ENCODE data around the gene ATXN7.

The ATXN7 gene

DNA sequence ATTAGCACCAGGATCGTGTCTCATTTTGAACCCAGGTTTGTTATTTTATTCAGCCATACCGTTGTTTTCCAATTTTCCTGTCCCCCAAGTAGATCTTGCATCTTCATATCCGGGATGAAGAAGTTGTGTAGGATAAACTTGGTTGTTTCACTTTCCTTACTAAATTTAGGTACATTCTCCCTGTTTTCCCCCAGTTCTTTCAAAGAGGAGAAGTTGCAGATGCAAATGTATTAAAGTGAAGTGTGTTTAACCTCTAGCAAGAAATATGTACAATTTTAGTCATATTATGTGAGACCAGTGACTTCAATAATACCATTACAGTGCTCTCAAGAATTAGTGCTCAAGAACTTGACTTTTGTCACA lies 1.3 kb downstream of the ATXN7 start:
- no peak for DNase-seq (ENCODE audit: low read depth)

DNA sequence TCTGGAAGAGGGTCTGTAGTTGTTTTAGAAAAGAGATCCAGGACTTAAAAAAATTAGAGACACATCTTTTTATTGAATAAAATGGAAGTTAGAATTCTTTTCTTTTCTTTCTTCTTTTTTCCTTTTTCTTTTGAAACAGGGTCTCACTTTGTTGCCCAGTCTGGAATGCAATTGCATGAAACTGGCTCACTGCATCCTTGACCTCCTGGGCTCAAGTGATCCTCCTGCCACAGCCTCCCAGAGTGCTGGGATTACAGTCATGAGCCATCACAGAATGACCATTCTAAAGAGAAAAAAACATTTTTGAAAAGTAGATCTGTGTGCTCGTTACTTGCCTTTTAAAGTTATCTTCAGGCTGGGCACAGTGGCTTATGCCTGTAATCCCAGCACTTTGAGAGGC lies 3.6 kb downstream of the ATXN7 start:
- no peak for DNase-seq (ENCODE audit: low read depth)

DNA sequence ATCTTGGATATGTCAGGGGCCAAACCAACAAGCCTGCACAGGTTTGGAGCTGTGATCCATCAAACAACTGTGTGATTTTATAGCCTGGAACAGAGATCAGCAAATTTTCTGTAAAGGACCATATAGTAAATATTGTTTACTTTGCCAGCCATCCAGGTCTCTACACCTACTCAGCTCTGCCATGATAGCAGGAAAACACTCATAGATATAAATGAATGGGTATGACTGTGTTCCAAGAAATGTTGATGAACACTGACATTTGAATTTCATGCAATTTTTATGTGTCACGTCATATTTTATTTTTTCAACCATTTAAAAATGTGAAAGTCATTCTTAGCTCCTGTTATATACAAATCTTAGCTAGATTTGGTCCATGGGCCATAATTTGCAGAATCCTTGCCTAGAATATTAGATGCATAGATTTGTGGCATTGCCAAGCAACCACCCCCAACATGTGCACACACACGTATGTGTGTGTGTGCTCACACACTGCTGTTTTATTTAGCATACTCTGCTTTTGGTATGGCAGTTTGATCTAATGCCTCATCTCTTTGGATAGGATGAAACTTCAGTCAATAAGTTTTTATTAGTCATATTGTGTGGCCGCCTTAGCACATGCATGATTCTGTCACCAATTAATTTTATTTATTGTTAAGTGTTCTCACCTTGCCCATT lies 6.4 kb downstream of the ATXN7 start:
- no peak for DNase-seq (ENCODE audit: low read depth)

DNA sequence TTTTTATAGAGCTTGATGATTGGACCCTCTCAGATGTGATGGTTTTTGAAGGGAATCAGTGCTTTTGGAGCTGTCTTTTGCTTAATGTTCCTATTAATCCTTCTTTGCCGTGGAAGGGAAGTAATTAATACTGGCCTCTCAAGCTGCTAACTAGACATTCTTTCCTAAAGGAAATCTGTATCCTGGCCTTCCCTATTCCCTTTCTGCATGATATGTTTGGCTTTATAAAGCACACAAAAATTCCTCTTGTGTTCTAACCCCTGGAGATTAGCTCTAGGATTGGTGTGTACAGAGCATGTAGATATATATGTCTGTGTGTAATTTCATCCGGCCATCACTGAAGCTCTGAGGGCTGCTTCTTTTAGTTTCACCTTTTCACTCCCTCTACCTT lies 6.9 kb downstream of the ATXN7 start:
- no peak for DNase-seq (ENCODE audit: low read depth)

DNA sequence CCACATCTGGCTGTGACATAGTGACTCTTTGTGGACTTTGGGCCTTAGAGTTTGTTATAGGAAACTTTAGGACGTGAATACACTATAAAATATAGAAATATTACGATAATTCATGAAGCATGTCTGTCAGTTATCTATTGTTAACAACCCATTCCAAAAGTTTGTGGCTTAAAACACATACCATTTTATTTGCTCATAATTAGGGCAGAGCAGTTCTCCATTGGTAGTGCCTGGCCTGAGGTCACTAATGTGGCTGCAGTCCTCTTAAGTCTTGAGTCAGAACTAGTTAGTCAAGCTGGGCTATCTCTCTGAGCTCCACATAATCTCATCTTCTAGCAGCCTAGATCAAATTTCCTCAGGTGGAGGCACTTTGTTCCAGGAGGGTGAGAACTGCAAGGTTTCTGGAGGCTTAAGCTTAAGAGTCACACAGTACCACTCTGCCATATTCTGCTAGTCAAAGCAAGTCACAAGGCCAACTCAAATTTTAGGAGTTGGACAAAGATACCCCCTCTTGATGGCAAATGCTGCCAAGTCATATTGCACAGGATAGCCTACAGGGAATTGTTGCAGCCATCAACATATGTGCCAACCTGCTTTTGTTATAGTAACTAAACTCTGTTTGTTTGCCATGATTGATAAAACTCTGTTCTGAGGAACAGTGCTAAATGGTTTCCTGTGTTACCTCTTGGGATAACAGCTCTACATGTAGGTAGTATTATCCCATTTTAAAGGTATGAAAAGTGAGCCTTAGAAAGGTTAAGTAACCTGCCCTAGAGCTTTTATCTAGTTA lies 8.7 kb downstream of the ATXN7 start:
- peak; percentile 91 for DNase-seq (ENCODE audit: low read depth)

DNA sequence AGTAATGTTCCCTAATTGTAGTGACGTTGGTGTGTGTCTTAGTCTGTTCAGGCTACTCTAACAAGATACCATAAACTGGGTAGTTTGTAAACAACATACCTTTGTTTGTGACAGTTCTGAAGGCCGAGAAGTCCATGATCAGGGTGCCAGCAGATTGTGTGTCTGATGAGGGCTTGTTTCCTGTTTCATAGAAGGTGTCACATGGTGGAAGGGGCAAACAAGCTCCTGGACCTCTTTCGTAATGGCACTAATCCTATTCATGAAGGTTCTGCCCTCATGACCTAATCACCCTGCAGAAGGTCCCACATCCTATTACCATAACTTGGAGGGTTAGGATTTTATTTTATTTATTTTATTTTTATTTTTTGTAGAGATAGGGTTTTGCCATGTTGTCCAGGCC lies 11.1 kb downstream of the ATXN7 start:
- DNase-seq (ENCODE audit: low read depth): no peak

DNA sequence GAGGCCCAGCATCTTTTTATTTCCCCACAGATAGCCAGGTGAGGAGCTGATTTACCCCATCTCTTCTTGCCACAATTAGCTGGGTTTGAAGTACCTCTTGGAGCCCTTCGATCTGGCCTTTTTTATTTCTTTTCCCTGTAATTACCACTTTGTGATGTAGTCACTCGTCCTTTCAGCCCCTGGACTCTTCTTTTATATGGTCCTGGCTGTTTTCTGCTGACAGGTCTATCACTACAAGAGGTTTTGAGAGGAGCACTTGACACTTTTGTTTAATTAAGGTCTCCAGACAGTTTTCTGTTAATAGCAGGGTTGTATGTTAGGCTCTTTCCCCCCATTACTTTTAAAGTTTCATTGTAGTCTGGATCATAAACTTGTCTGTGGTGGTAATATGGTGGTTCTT lies 11.8 kb downstream of the ATXN7 start:
- no peak for DNase-seq (ENCODE audit: low read depth)

DNA sequence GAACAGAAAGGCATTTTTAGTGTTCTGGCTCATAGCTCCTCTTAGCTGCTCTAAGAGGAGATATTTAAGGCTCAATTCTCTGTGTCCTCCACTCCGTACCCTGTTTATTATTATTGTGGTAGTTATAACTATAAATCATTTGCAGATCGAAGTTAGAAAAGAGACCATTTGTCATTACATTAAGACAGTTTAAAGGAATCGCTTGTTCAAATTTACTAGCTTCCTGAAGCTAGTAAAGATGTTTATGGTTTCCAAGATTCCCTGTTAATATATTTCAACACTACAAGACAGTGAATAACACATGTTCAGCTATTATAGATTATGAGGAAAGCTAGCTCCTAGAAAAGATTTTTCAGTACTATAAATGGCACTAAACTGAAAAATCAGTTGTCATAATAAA lies 12.6 kb downstream of the ATXN7 start:
- no peak for DNase-seq (ENCODE audit: low read depth)

DNA sequence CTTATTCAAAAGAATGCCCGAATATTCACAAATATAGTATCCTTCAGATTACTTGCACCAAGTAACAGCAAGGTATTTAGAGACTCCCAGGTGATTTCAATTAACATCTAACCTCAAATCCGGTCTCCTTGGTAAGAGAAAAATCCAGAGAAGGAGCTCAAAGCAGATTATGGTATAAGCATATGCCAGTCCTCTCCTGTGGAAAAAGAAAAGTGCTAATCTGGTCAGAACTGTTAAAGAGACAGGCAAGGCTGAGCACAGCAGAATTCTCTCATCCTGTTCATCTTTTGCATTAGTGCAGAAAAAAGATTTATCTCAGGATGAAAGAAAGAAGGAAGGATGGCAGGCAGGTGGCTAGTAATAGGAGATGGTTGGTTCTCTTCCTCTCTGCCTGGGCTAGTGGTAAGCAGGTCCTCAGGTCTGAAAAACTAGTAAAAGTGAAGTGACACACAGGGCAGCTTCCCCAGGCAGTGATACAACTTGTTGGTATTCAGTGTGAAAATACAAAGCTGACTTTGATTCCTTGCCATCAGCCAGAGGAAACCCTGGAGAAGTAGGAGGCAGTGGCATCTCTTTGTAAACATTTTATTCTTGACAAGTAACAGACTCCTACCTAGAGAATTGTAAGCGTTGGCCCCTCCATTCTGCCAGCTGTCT lies 14.2 kb downstream of the ATXN7 start:
- DNase-seq (ENCODE audit: low read depth): peak; percentile 33

DNA sequence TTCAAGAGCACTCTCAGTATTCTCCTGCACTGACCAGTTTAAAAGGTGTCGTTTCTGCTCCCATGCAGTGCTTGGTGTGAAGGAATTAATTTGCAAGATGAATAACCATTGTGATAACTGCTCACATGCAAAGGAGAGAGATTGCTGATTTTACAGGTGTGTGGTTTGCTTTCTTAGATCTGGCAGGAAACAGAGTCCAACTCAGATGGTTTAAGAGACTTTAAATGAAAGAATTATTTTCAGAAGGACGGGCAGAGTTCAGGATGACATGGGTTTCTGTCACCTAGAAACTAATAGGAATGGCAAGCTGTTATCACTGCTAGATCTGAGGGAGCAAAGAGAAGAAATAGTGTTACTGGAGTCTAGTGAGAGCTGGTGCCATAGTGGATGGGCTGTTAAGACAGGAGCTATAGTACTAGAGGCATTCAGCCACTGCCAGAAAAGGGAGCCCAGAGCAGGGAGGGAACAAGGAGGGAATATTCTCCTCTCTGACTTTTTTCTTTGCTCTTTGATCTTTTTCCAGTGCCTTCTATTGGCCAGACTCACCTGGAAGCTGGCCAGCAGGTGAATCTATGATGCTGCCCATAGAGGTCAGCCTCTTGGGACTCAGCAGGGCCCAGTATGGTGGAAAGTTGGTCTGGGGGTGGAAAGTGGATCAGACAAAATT lies 14.9 kb downstream of the ATXN7 start:
- DNase-seq (ENCODE audit: low read depth): no peak

DNA sequence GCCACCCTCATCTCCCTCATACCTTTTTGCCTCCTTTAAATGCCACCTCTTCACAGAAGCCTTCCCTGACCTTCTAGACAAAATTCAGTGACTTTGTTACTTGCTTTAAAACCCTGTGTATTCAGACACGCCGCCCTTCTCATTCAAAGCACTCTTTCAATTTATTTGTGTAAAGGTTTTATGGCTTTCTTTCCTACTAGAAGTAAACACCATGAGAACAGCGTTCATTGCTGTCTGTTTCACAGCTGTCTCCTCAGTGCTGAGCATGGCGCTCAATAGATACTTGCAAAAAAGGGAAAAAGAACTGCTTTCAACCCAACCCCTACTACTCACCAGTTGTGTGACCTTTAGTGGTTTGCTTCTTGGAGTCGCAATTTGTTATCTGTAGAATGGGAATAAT lies 17.0 kb downstream of the ATXN7 start:
- DNase-seq (ENCODE audit: low read depth): no peak

DNA sequence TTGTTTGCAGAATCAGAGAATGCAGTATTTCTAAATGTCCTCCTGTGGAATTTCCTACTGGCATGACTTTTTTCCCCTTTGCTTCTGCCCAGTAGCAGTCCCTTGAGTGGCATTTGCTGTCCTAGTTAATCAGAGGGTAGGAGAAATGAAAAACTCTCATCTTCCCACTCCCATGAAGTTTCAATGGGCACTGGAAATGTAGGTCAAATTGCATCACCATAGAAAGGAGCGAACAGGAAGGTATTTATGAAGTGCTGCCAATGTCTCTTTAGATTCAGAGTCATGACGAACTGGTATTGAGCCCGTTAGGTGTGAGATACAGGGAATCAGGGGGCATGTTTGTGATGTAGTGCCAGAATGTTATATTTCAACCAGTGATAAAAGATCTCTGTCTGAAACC lies 23.2 kb downstream of the ATXN7 start:
- peak; percentile 52 for DNase-seq (ENCODE audit: low read depth)

DNA sequence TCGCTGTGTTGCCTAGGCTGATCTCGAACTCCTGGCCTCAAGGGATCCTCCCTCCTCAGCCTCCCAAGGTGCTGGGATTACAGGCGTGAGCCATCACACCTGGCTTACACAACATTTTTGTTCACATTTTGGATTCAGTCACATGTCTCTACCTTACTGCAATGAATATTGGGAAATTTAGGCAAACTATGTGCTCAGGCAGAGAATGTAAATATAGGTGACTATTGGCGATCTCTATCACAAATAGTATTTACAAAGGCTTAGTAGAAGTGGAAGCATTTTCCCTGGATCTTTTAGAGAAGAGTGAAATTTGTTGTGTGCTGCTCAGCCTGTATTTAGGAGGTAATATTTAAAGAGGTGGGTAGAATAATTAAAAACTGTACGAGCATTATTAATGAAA lies 27.9 kb downstream of the ATXN7 start:
- DNase-seq (ENCODE audit: low read depth): no peak

DNA sequence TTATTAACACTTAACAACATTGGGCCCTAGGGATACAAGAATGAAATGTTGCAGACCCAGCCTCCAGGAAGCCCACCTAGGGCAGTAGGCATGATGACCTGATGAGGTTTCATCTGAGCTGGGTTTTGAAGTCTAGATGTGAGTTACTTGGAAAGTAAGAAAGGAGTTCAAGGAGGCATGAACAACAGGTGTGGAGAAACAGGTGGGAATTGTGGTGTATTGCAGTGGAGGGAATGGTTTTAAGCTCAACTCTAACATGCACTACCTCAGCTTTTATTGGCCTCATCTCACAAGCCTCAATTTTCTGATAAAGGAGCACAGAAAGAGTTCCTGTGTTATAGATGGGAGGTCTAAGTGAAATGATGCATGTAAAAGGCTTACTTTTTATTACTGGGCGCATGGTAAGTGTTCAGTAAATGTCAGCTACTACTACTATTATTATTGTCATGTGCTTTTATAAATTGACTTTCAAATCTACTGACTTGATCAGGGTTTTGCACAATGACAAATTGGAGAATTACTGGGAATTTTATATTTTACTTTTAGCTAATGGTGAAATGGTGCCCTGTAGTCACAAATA lies 29.2 kb downstream of the ATXN7 start:
- no peak for DNase-seq (ENCODE audit: low read depth)

DNA sequence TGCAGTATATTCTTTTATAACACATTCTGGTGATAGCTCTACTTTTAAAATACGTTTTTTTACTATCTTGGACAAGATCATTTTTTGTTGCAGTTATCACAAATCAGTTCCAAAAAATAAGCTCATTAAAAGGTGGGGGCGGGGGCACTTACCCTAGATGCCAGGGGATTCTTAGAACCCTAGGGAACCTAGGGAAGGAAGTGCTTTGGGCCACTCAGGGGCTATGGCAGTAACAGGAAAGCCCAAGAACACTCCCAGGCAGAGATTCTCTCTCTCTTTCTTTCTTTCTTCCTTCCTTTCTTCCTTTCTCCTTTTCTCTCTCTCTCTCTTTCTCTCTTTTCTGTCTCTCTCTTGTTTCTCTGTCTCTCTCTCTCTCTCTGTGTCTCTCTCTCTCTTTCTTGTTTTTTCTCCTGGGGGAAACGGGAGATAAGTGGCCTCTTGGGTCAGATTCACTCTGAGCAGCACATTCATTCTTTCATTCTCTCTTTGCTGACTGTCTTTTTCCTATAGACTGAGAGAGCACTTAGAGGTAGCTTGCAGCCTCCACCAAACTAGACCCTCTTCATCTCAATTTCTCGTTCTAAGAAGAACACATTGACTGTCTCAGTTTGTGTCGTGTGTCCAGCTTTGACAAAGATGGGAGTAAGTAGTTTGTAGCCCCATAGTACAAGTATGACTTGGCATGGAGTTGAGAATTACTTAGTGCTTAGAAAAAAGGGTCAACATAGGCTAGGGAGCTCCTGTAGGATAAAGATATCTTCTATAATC lies 31.9 kb downstream of the ATXN7 start:
- DNase-seq (ENCODE audit: low read depth): no peak

DNA sequence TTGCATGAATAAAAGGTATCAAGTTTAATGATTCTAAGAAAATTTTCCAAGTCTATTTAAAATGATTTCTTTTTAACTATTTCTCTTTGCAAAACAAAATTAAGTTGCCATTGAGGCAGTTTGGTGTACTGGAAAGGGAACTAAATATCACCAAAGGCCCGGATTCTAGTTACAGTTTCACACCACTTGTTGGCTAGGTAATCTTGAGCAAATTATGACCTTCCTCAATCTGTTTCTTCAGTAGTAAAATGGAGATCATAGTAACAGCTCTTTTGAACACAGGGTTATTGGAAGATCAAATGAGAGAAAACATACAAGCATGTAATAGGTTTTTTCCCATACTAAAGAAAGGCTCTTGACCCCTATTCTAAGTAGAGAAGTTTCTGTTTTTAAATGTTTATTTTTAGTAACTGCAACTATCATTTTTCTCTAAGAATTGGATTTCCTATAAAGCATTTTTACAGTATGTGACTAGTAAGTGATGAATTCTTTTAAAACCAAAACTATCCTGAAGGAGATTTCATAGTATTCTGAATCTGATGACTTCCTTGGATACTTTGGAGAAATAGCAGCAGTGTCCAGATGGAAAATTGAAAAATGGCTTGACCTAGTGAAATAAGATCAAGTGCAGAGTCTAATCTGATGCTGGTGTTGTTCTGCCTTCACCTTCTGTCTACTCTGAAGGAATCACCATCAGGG lies 32.8 kb downstream of the ATXN7 start:
- no peak for DNase-seq (ENCODE audit: low read depth)

DNA sequence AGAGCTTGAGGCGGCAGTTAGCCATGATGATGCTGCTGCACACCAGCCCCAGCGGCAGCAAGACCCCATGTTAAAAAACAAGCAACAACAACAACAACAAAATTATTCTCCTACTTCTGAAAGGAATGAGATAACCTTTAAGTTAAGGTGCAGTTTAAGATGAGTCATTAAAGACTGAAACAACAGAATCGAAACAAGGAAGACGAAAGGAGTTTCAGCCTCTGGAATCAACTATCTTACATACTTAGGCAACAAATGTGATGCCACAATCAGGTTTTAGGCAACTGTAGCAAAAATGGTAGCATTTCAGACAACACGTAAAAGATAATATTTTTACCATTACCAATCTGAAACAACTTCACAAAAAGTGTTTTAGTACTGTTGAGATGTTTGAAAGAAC lies 36.3 kb downstream of the ATXN7 start:
- DNase-seq (ENCODE audit: low read depth): no peak

DNA sequence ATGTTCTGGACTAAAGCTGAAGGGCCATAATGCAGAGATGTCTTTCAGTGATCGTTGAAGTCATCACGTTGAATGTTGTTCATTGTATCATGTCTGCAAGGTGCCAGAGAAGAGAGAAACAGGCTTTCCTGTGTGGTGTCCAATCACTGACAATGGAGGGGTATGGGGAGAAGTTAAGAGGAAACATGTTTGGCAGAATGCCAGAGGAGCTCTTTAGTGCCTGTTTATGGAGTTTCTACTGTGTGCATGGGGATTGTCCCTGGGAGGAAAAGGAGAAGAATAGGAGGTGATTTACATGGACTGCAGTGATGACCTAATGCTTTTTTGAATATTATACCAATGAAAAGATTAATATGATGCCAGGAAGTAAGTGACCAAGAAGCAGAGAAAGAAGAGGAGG lies 36.8 kb downstream of the ATXN7 start:
- no peak for DNase-seq (ENCODE audit: low read depth)

DNA sequence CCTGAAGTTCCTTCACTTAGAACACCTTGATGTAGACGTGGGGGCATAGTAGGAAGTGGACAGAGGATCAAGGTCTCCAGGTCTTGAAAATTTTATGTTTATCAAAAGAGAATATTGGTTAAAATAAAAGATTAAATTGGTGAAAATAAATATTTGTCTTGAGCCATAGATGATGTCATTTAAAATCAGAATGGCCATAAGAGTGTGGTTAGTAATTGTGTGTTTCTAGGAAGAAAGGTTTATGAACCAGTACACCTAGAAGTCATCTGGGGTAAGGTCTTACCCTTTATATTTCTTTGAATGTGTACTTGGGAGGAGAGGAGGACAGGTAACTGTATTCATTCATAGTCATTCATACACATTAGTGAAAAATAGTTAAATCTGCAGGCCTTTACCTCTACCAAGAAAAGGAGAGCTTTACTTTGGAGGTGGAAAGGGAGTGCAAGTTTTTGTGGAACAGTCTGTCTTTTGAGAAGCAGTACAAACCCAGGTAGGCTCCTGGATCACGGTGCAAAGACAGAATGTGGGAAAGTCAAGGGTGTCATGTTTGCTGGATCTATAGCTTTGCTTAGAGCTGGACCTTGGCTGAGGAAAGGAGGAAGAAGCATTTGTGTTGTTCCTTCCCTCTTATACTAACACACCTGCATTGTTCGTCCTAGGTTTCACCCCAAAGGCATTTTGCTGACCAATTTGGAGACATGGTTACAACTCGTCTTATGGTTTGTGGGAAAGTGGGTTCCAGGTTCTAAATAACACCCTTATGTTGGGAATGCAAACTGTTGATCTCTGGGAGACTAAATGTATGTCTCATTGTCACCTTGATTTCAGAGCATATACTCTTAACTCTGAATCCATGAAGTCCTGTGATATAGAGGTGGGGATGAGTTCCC lies 42.3 kb downstream of the ATXN7 start:
- no peak for DNase-seq (ENCODE audit: low read depth)

DNA sequence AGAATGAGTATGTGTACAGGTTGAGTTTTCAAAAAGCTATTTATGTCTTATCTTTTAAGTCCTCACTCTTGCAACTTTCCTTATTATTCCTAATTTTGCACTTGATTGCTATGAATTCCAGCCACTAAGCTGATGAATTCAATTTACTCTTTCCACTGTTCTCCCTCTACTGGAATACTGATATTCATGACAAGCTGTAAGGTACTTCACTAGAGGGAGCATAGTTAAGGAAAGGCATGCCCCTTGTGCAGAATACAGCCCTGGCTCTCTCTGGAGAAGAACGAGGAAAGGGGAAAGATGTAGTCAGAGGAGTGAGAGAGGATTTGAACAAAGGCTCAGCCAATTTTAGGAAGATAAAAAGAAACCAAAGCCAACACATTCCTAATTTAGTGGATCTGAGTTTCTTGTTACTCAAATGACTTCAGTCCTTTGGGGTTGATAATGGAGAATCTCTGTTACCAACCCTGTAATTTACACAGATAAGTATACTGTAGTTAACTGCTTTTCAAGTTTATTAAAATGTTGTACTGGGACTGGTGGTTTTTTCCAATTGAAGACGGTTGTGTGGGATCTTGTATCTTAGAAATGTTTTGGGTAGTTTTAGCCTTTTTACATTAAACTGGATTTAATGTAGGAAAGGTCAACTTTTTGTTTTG lies 44.5 kb downstream of the ATXN7 start:
- peak; percentile 33 for DNase-seq (ENCODE audit: low read depth)

Measured in amniotic epithelial cell (primary cell).